GM20000 (cell line): ENCODE data around the gene KIRREL3.

Source experiments
- DNase-seq: peaks from one replicate; pipeline ENCODE4 v3.0.0; 2012; ENCODE audit warnings: low spot score
- TF ChIP-seq, protein P1 (sequence below): IDR thresholded peaks from 2 replicates; pipeline ENCODE4 v1.5.1; 2012; ENCODE audit warnings: mild to moderate bottlenecking, control low read depth; ENCODE audit errors: extremely low read depth, missing control alignments

Gene KIRREL3

GRCh38 chr11:126413426-126413825 lies 587.1 kb downstream of the KIRREL3 start:
- TF ChIP-seq, protein P1, sequence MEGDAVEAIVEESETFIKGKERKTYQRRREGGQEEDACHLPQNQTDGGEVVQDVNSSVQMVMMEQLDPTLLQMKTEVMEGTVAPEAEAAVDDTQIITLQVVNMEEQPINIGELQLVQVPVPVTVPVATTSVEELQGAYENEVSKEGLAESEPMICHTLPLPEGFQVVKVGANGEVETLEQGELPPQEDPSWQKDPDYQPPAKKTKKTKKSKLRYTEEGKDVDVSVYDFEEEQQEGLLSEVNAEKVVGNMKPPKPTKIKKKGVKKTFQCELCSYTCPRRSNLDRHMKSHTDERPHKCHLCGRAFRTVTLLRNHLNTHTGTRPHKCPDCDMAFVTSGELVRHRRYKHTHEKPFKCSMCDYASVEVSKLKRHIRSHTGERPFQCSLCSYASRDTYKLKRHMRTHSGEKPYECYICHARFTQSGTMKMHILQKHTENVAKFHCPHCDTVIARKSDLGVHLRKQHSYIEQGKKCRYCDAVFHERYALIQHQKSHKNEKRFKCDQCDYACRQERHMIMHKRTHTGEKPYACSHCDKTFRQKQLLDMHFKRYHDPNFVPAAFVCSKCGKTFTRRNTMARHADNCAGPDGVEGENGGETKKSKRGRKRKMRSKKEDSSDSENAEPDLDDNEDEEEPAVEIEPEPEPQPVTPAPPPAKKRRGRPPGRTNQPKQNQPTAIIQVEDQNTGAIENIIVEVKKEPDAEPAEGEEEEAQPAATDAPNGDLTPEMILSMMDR: no peak
- DNase-seq: no peak

DNA sequence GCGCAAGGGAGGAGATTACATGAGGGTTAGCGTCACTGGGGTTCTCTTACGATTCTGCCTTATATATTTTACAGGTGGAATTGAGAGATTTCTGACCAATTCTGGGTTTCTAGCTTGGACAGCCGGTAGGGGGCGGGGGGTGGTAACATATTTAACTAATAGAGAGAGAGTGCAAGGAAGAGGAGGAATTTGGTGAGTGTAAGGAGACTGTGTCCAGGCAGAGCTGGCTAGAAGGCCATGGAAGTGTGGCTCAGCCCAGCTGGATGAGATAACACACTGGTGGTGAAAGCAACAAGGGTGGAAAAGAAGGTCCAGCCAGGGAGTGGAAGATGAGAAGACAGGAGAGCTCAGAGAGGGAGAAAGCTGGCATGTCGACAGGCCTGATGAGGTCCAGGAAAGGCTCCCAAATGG lies 588.6 kb downstream of the KIRREL3 start:
- TF ChIP-seq, protein P1: no peak
- no peak for DNase-seq

DNA sequence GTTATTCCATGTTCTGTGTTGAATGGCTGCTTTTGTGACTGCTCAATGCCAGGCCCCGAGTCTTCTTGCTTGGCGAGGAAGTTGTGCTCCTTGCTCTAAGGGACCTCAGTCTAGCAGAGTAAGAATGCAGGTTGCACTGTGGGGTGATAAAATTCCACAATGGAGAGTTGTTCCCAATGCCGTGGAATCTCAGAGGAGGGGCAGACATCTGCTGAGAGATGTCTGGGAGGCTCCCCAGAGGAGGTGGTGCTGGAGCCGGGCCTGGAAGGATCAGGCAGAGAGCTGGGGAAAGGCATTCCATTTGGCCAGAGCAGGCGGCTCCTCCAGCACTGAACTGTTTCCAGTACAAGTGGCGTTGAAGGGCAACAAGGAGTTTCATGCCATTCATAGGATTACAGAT lies 589.9 kb downstream of the KIRREL3 start:
- DNase-seq: no peak

DNA sequence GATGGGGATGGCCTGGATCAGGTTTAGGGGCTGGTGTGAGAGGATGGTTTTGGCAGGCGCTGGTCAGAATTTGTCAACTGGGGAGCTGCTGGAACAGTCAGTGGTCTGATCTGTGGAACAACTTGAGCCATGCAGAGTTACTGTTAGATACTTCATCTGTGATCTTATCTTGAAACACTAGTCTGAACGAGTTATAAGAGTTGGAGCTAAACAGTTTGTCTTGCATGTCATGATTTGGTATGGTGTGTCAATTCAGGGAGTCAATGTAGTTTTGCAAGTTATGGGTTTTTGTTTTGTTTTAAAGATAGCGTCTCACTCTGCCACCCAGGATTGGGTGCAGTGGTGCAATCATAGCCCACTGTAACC lies 591.0 kb downstream of the KIRREL3 start:
- TF ChIP-seq, protein P1: no peak
- DNase-seq: no peak

More for the DNA sequence above, 589.9 kb downstream of the KIRREL3 start:
- TF ChIP-seq, protein P1: no peak

DNA sequence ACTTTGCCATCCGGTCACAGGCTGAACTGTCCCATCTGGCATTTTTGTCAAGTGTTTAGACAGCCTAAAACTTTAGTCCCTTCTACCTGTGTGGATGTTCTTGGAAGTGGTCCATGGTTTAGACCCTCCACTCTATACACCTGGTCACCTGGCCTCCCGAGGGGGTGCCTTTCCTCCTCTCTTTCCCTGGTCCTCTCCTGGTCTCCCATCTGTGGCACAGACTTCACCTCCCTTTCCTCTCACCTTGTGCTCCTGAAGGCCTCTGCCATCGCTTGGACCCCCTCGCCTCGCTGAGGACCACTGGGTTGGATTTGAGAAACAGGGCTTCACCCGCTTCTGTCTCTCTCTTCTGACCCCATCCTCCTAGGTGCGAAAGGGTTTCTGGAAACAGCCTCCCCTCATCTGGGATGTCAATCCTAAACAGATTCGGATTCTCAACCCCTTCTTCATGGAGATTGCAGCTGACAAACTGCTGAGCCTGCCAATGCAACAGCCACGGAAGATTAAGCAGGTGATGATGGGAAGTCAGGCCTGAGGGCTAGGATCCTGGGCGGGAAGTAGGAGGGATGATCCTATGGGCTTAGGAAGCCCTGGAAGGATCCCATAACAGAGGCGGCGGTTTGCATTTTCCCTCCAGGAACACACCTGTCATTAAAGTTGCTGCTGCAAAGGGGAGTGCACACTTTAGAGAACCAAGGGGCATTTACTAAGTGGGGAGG lies 591.5 kb downstream of the KIRREL3 start:
- TF ChIP-seq, protein P1: no peak
- no peak for DNase-seq

DNA sequence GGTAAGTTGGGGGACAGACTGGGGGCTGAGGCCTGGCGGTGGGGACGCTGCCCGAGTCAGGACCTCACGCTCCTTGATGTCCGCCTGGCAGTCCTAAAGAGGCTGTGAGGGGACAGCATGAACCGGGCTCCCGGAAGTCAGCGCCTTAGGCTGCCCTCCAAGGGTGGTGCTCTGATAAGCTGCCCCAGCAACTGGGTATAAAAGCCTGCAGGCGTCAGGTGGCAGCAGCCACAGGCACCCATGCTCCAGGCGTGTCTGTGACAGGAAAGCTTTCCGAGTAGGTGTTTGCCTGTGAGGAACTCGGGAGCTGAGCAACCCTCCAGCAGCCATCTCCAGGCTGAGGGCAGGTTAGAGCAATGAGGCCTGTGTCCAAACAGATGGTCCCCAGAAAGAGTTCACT lies 592.1 kb downstream of the KIRREL3 start:
- DNase-seq: no peak
- TF ChIP-seq, protein P1: no peak

- TF ChIP-seq, protein P1: no peak
- DNase-seq: no peak
Measured at GRCh38 chr11:126407682-126408288, 592.8 kb downstream of the KIRREL3 start.
